Glutamatergic neuron (in vitro differentiated cells): ENCODE results near the gene SYTL2. TPM values are rescaled to one million over a fixed set of nuclear protein-coding genes. Genes with fewer than 3 reads are reported as not detected.

Experiments
- DNase-seq: peaks from one replicate; pipeline ENCODE4 v3.0.0; 2022
- H3K27ac Mint-ChIP-seq: one replicate; pipeline ENCODE4 v1.8.0; 2020; ENCODE audit warnings: mild to moderate bottlenecking, mixed read lengths, inconsistent platforms; ENCODE audit not compliant: unreplicated experiment
- H3K27me3 Mint-ChIP-seq: one replicate; pipeline ENCODE4 v1.8.0; 2020; ENCODE audit warnings: mild to moderate bottlenecking, moderate library complexity, mixed read lengths, inconsistent platforms; ENCODE audit not compliant: unreplicated experiment
- H3K36me3 Mint-ChIP-seq: one replicate; pipeline ENCODE4 v1.8.0; 2020; ENCODE audit warnings: mild to moderate bottlenecking, mixed read lengths, inconsistent platforms; ENCODE audit not compliant: unreplicated experiment
- H3K4me1 Mint-ChIP-seq: one replicate; pipeline ENCODE4 v1.8.0; 2020; ENCODE audit warnings: mild to moderate bottlenecking, low read depth, mixed read lengths, inconsistent platforms; ENCODE audit not compliant: unreplicated experiment
- H3K4me3 Mint-ChIP-seq: one replicate; pipeline ENCODE4 v1.8.0; 2020; ENCODE audit warnings: mild to moderate bottlenecking, mixed read lengths, inconsistent platforms; ENCODE audit not compliant: unreplicated experiment
- H3K9me3 Mint-ChIP-seq: one replicate; pipeline ENCODE4 v1.8.0; 2020; ENCODE audit warnings: mild to moderate bottlenecking, moderate library complexity, mixed read lengths, inconsistent platforms; ENCODE audit not compliant: unreplicated experiment
- CTCF ChIP-seq: fragments of 200-600 bp; sonication (generic); IDR thresholded peaks from one replicate; pipeline ENCODE4 v1.5.0; 2021; ENCODE audit not compliant: partially characterized antibody, unreplicated experiment
- total RNA-seq: library from RNA; stranded (reverse); fragmentation: NEBNext Ultra II Directional; extraction: Animal tissue kit (Norgen Biotek cat#: 25700); gene quantifications from one replicate; pipeline ENCODE4 v1.2.1, GENCODE V29; 2021; ENCODE audit not compliant: unreplicated experiment

Gene SYTL2
- total RNA-seq, 1 donor from 2014 or later, result 4.0 TPM

GRCh38 chr11:85735876-85736460 is 75.0 kb downstream of the SYTL2 start:
- DNase-seq, result no peak
- no peaks in the 10 kb centered on the region for H3K36me3 Mint-ChIP-seq
- H3K4me3 Mint-ChIP-seq, result no peak overlapping the region
- H3K27ac Mint-ChIP-seq, result no peak overlapping the region
- no peak for TF ChIP-seq CTCF
- H3K9me3 Mint-ChIP-seq, result no peaks in the 10 kb centered on the region
- no peaks in the 10 kb centered on the region for H3K4me1 Mint-ChIP-seq
- H3K27me3 Mint-ChIP-seq, result no peaks in the 10 kb centered on the region

GRCh38 chr11:85732965-85733364 is 78.0 kb downstream of the SYTL2 start:
- Mint-ChIP-seq H3K27ac (no peak overlapping the region), H3K4me1 (no peaks in the 10 kb centered on the region), H3K9me3 (no peaks in the 10 kb centered on the region), H3K27me3 (no peaks in the 10 kb centered on the region), H3K4me3 (no peak overlapping the region), H3K36me3 (no peaks in the 10 kb centered on the region)
- TF ChIP-seq CTCF, result no peak
- DNase-seq, result no peak

- Mint-ChIP-seq H3K4me3 (no peak overlapping the region), H3K4me1 (no peaks in the 10 kb centered on the region), H3K27ac (no peak overlapping the region), H3K36me3 (no peaks in the 10 kb centered on the region), H3K27me3 (no peaks in the 10 kb centered on the region), H3K9me3 (peaks cover 2% of the 10 kb centered on the region)
- no peak for DNase-seq
- no peak for TF ChIP-seq CTCF
These were observed 84.6 kb downstream of the SYTL2 start for GRCh38 chr11:85726381-85726780.

GRCh38 chr11:85725510-85726258 is 85.3 kb downstream of the SYTL2 start:
- peaks cover 2% of the 10 kb centered on the region for H3K9me3 Mint-ChIP-seq
- no peak for DNase-seq
- no peak overlapping the region for H3K4me3 Mint-ChIP-seq
- no peak overlapping the region for H3K27ac Mint-ChIP-seq
- no peaks in the 10 kb centered on the region for H3K4me1 Mint-ChIP-seq
- no peak for TF ChIP-seq CTCF
- no peaks in the 10 kb centered on the region for H3K27me3 Mint-ChIP-seq
- no peaks in the 10 kb centered on the region for H3K36me3 Mint-ChIP-seq

- Mint-ChIP-seq H3K4me1 (no peaks in the 10 kb centered on the region), H3K36me3 (no peaks in the 10 kb centered on the region), H3K4me3 (no peak overlapping the region), H3K27me3 (no peaks in the 10 kb centered on the region), H3K9me3 (peaks cover 2% of the 10 kb centered on the region), H3K27ac (no peak overlapping the region)
- no peak for TF ChIP-seq CTCF
- no peak for DNase-seq
These were observed 86.0 kb downstream of the SYTL2 start for GRCh38 chr11:85724748-85725465.
